ENCODE data around the gene TAGLN3.

The TAGLN3 gene

DNA sequence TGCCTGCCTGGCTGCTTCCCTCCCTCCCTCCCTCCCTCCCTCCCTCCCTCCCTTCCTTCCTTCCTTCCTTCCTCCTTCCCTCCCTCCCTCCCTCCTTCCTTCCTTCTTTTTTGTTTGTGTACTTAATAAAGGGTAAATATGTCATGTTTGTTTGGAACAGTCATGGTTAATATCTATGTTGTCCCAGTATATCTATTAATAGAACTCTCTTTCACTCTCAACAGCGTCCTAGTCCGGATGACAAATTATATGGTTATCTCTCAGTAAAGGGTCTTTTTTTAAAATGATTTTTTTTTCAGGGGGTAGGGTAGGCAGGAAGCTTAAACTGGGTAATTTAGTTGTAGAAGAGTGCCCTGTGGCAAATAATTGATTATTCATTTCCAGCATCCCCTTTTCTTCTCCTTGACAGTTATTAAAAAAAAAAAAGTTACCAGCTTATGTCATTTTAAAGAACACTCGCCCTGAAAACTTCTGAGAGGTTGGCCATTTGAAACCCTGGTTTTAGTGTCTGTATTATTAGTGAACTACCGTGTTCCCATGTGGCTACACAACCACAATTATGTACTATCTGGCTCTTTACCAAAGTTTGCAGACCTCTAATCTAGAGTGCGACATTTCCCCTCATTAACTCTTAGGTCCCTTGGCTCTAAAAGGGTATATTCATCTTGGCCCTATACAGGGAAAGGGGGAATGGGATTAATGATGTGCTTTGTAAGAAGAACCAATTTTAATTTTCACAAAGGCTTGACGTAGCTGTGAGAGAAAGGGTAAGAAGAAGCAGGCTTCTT is 13.7 kb downstream of the TAGLN3 start:
- H3K27ac ChIP-seq: no peak overlapping the region
- TF ChIP-seq, protein P1, sequence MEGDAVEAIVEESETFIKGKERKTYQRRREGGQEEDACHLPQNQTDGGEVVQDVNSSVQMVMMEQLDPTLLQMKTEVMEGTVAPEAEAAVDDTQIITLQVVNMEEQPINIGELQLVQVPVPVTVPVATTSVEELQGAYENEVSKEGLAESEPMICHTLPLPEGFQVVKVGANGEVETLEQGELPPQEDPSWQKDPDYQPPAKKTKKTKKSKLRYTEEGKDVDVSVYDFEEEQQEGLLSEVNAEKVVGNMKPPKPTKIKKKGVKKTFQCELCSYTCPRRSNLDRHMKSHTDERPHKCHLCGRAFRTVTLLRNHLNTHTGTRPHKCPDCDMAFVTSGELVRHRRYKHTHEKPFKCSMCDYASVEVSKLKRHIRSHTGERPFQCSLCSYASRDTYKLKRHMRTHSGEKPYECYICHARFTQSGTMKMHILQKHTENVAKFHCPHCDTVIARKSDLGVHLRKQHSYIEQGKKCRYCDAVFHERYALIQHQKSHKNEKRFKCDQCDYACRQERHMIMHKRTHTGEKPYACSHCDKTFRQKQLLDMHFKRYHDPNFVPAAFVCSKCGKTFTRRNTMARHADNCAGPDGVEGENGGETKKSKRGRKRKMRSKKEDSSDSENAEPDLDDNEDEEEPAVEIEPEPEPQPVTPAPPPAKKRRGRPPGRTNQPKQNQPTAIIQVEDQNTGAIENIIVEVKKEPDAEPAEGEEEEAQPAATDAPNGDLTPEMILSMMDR (conservative IDR thresholded peaks at IDR 0.05): no peak
- no peak for TF ChIP-seq ZFX (IDR thresholded peaks at IDR 0.05)

- TF ChIP-seq ZFX (IDR thresholded peaks at IDR 0.05): no peak
- TF ChIP-seq, protein P1 (conservative IDR thresholded peaks at IDR 0.05): peak; percentile 76
- H3K27ac ChIP-seq: no peak overlapping the region
These were observed 14.5 kb downstream of the TAGLN3 start for GRCh38 chr3:112013058-112013783.

GRCh38 chr3:112013784-112014143 is 15.0 kb downstream of the TAGLN3 start:
- TF ChIP-seq, protein P1 (conservative IDR thresholded peaks at IDR 0.05): peak; percentile 52
- no peak for TF ChIP-seq ZFX (IDR thresholded peaks at IDR 0.05)
- H3K27ac ChIP-seq: no peak overlapping the region

- no peak overlapping the region for H3K27ac ChIP-seq
- no peak for TF ChIP-seq ZFX (IDR thresholded peaks at IDR 0.05)
These were observed 18.4 kb downstream of the TAGLN3 start for GRCh38 chr3:112017091-112017490.

DNA sequence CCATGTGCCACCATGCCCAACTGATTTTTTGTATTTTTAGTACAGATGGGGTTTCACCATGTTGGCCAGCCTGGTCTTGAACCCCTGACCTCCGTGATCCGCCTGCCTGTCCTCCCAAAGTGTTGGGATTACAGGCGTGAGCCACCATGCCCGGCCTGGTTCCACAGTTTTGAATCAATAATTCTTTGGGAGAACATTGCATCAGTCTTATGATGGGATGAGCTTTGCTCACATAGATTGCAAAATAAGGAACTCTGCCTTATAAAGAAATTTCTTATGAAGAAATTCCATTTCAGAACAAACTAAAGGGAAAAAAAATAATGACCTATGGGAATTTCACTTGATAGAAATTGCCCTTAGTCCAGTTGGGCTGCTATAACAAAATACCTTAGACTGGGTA is 20.0 kb downstream of the TAGLN3 start:
- no peak for TF ChIP-seq ZFX (IDR thresholded peaks at IDR 0.05)
- TF ChIP-seq, protein P1 (conservative IDR thresholded peaks at IDR 0.05): no peak

DNA sequence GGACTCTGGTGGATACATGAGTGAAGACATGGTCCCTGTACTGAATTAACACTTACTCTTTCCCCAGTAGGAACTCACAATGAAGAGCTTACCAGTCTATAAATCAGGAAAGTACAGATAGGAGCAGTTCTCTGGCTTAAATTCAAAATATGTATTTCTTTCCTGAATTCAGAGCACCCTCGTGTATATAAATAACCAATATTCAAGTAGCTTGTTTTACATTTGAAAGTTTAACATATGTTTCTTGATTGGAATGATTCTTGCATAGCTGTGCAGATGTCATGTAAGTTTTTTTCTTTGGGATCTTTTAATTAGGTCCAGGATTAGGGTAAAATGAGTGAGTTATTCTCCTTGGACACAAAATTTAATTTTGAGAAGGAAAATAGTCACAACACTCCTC is 21.0 kb downstream of the TAGLN3 start:
- no peak overlapping the region for H3K27ac ChIP-seq
- TF ChIP-seq, protein P1 (conservative IDR thresholded peaks at IDR 0.05): no peak
- TF ChIP-seq ZFX (IDR thresholded peaks at IDR 0.05): no peak

More for the DNA sequence above, 20.0 kb downstream of the TAGLN3 start:
- H3K27ac ChIP-seq: no peak overlapping the region

DNA sequence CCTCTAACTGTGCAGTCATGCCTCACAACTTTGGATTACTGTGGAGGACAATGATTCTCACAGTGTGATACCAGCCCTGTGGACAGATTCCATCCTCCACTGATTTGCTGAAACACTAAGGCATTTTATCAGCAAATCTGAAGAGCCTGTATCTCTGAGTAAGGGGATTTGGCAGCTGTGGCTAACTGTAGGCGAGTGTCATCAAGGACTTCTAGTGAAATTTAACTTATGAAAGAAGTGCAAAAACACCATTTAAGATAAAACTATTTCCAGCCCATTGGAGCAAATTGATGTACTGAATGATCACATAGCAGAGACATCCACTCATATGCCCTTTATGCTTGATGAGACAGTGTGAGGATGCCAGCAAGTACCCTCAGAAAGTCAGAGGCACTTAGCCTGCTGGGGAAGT is 22.0 kb downstream of the TAGLN3 start:
- H3K27ac ChIP-seq: no peak overlapping the region
- no peak for TF ChIP-seq ZFX (IDR thresholded peaks at IDR 0.05)
- TF ChIP-seq, protein P1 (conservative IDR thresholded peaks at IDR 0.05): no peak
